GM21825 (cell line): ENCODE measurements around the gene FASLG.
A peak's percentile ranks its signal among the peaks of the same experiment; 100 is the strongest.
"Not testable (repeated sequence)": the region's sequence is repeated elsewhere in the genome, so short reads cannot be mapped to it uniquely, and the experiment has no call there.

ENCODE experiments used
- ATAC-seq: cut with Tn5 transposase; IDR thresholded peaks from one replicate; pipeline ENCODE4 v1.9.1; 2021; ENCODE audit warnings: mild to moderate bottlenecking, moderate library complexity; ENCODE audit not compliant: unreplicated experiment

Gene FASLG

GRCh38 chr1:172679000-172679772 is 20.3 kb downstream of the FASLG start:
- ATAC-seq, result no peak

- no peak for ATAC-seq
Observed at GRCh38 chr1:172680244-172680643, 21.3 kb downstream of the FASLG start.

GRCh38 chr1:172680733-172681275 is 21.9 kb downstream of the FASLG start:
- ATAC-seq, result no peak

- ATAC-seq, result no peak
Observed at GRCh38 chr1:172682812-172683211, 23.9 kb downstream of the FASLG start.

GRCh38 chr1:172686143-172686542 is 27.2 kb downstream of the FASLG start:
- ATAC-seq, result no peak

GRCh38 chr1:172688428-172689085 is 29.7 kb downstream of the FASLG start:
- not testable (repeated sequence) for ATAC-seq

GRCh38 chr1:172690925-172691324 is 32.0 kb downstream of the FASLG start:
- ATAC-seq, result not testable (repeated sequence)

- no peak for ATAC-seq
Observed at GRCh38 chr1:172697534-172698002, 38.7 kb downstream of the FASLG start.

- ATAC-seq, result no peak
Observed at GRCh38 chr1:172698224-172698623, 39.3 kb downstream of the FASLG start.

- ATAC-seq, result peak; percentile 83
Observed at GRCh38 chr1:172699111-172699510, 40.2 kb downstream of the FASLG start.

GRCh38 chr1:172699695-172700227 is 40.9 kb downstream of the FASLG start:
- ATAC-seq, result no peak

GRCh38 chr1:172700556-172700955 is 41.7 kb downstream of the FASLG start:
- no peak for ATAC-seq

GRCh38 chr1:172704001-172704400 is 45.1 kb downstream of the FASLG start:
- no peak for ATAC-seq

GRCh38 chr1:172704420-172705210 is 45.7 kb downstream of the FASLG start:
- ATAC-seq, result no peak

- ATAC-seq, result no peak
Observed at GRCh38 chr1:172708452-172708851, 49.5 kb downstream of the FASLG start.

GRCh38 chr1:172711558-172711957 is 52.7 kb downstream of the FASLG start:
- ATAC-seq, result no peak

GRCh38 chr1:172713466-172713865 is 54.6 kb downstream of the FASLG start:
- ATAC-seq, result no peak
